ENCODE results near the gene RBMS3. TPM values are rescaled to one million over a fixed set of nuclear protein-coding genes. Genes with fewer than 3 reads are reported as not detected.

Gene RBMS3
- total RNA-seq, 1 donor from 2014 or later: 0.47 TPM

GRCh38 chr3:29755416-29755815 lies 474.5 kb downstream of the RBMS3 start:
- H3K27me3 ChIP-seq: no peaks in the 10 kb centered on the region
- no peak overlapping the region for H3K27ac ChIP-seq
- Mint-ChIP-seq H3K36me3 (no peaks in the 10 kb centered on the region), H3K27ac (no peak overlapping the region), H3K4me1 (peaks cover 24% of the 10 kb centered on the region), H3K27me3 (ENCODE audit: insufficient read depth, low read depth) (peaks cover 2% of the 10 kb centered on the region), H3K9me3 (peaks cover 2% of the 10 kb centered on the region), H3K4me3 (no peak overlapping the region)
- H3K9me3 ChIP-seq (ENCODE audit: low read depth): no peaks in the 10 kb centered on the region
- H3K79me2 ChIP-seq (ENCODE audit: low read depth): no peaks in the 10 kb centered on the region
- H3F3A ChIP-seq (ENCODE audit: low read depth): peaks cover 4% of the 10 kb centered on the region
- no peak overlapping the region for H3K9ac ChIP-seq
- H3K4me2 ChIP-seq: no peak overlapping the region
- no peak for DNase-seq (ENCODE audit: low spot score)
- no peak overlapping the region for H2AFZ ChIP-seq (replicated peaks)
- no peaks in the 10 kb centered on the region for H4K20me1 ChIP-seq (ENCODE audit: low read depth)
- TF ChIP-seq CTCF (IDR thresholded peaks at IDR 0.05) (no peak), EZH2phosphoT487 (IDR thresholded peaks at IDR 0.05) (no peak), EZH2 (IDR thresholded peaks at IDR 0.05) (no peak)
- H3K36me3 ChIP-seq: no peaks in the 10 kb centered on the region
- peaks cover 16% of the 10 kb centered on the region for H3K4me1 ChIP-seq
- no peak overlapping the region for H3K4me3 ChIP-seq

GRCh38 chr3:29757054-29757777 lies 476.3 kb downstream of the RBMS3 start:
- no peaks in the 10 kb centered on the region for H3K27me3 ChIP-seq
- H3F3A ChIP-seq (ENCODE audit: low read depth): peaks cover 4% of the 10 kb centered on the region
- Mint-ChIP-seq H3K27me3 (ENCODE audit: insufficient read depth, low read depth) (no peaks in the 10 kb centered on the region), H3K4me1 (peaks cover 30% of the 10 kb centered on the region), H3K36me3 (no peaks in the 10 kb centered on the region), H3K4me3 (no peak overlapping the region), H3K9me3 (no peaks in the 10 kb centered on the region), H3K27ac (no peak overlapping the region)
- H3K36me3 ChIP-seq: no peaks in the 10 kb centered on the region
- H4K20me1 ChIP-seq (ENCODE audit: low read depth): no peaks in the 10 kb centered on the region
- H2AFZ ChIP-seq (replicated peaks): no peak overlapping the region
- H3K79me2 ChIP-seq (ENCODE audit: low read depth): no peaks in the 10 kb centered on the region
- H3K27ac ChIP-seq: no peak overlapping the region
- no peak for DNase-seq (ENCODE audit: low spot score)
- no peaks in the 10 kb centered on the region for H3K9me3 ChIP-seq (ENCODE audit: low read depth)
- peaks cover 16% of the 10 kb centered on the region for H3K4me1 ChIP-seq
- no peak overlapping the region for H3K9ac ChIP-seq
- H3K4me2 ChIP-seq: no peak overlapping the region
- TF ChIP-seq EZH2 (IDR thresholded peaks at IDR 0.05) (no peak), CTCF (IDR thresholded peaks at IDR 0.05) (no peak), EZH2phosphoT487 (IDR thresholded peaks at IDR 0.05) (no peak)
- H3K4me3 ChIP-seq: no peak overlapping the region

GRCh38 chr3:29758108-29758433 lies 477.2 kb downstream of the RBMS3 start:
- DNase-seq (ENCODE audit: low spot score): no peak
- Histone ChIP-seq H3K4me3 (no peak overlapping the region), H3K9ac (no peak overlapping the region), H3K4me2 (no peak overlapping the region), H3K79me2 (ENCODE audit: low read depth) (no peaks in the 10 kb centered on the region), H2AFZ (replicated peaks) (no peak overlapping the region), H3K27me3 (no peaks in the 10 kb centered on the region), H3F3A (ENCODE audit: low read depth) (peaks cover 4% of the 10 kb centered on the region), H3K9me3 (ENCODE audit: low read depth) (no peaks in the 10 kb centered on the region), H4K20me1 (ENCODE audit: low read depth) (no peaks in the 10 kb centered on the region), H3K4me1 (peaks cover 16% of the 10 kb centered on the region), H3K36me3 (no peaks in the 10 kb centered on the region), H3K27ac (no peak overlapping the region)
- no peak overlapping the region for H3K27ac Mint-ChIP-seq
- no peaks in the 10 kb centered on the region for H3K9me3 Mint-ChIP-seq
- H3K4me1 Mint-ChIP-seq: peaks cover 30% of the 10 kb centered on the region
- TF ChIP-seq EZH2phosphoT487 (IDR thresholded peaks at IDR 0.05): no peak
- TF ChIP-seq EZH2 (IDR thresholded peaks at IDR 0.05): no peak
- TF ChIP-seq CTCF (IDR thresholded peaks at IDR 0.05): no peak
- no peak overlapping the region for H3K4me3 Mint-ChIP-seq
- no peaks in the 10 kb centered on the region for H3K36me3 Mint-ChIP-seq
- no peaks in the 10 kb centered on the region for H3K27me3 Mint-ChIP-seq (ENCODE audit: insufficient read depth, low read depth)
